NB4 (cell line): ENCODE data around the gene ARHGEF10L.

Experiments
- MYC ChIP-seq: IDR thresholded peaks from 2 replicates; pipeline ENCODE4 v1.6.1; 2011; ENCODE audit warnings: low read depth, low read length
- POLR2A ChIP-seq: IDR thresholded peaks from 2 replicates; pipeline ENCODE4 v1.6.1; 2011; ENCODE audit warnings: mild to moderate bottlenecking; ENCODE audit not compliant: insufficient read length; ENCODE audit errors: extremely low read depth
- TF ChIP-seq, protein P1 (sequence below): IDR thresholded peaks from one replicate; pipeline ENCODE4 v1.5.1; 2012; ENCODE audit warnings: low read depth, low read length
- TF ChIP-seq, protein P2 (sequence below): IDR thresholded peaks from 2 replicates; pipeline ENCODE4 v1.6.1; 2011; ENCODE audit warnings: low read depth, low read length

DNA sequence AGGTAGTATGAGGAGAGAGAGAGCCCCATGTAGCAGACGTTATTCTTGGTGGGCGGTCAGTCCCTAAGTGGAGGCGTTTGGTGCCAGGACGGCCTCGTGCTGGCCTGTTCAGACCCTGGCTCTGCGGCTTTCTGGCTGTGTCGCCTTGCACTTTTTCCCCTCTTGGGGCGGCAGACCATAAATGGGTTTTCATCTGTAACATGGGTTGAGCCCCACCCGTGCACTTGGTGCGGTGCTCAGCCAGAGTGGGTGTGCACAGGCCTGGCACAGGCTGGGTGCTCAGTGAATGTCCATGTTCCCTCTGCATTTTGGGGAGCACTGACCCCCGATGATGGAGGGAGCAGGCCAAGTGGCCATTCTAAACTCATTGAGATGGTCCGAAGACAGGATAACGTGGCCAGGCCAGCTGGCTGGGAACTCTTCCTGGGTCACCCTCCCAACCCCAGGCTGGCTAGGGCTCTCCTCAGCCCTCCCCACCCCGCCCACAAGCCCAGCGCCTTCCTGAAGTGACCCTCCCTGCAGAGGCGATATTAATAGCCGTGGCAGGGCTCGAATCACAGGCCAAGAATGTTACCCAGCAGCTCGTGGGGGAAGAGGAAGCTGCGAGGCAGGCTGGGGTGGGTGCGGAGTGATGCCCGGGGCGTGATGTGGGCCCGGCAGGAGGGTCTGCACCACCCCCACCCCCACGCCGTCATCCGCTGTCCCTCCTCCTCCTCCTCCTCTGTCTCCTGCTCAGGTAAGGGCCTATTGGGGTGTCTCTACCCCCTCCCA, 78.5 kb downstream of the ARHGEF10L start:
- TF ChIP-seq, protein P1, sequence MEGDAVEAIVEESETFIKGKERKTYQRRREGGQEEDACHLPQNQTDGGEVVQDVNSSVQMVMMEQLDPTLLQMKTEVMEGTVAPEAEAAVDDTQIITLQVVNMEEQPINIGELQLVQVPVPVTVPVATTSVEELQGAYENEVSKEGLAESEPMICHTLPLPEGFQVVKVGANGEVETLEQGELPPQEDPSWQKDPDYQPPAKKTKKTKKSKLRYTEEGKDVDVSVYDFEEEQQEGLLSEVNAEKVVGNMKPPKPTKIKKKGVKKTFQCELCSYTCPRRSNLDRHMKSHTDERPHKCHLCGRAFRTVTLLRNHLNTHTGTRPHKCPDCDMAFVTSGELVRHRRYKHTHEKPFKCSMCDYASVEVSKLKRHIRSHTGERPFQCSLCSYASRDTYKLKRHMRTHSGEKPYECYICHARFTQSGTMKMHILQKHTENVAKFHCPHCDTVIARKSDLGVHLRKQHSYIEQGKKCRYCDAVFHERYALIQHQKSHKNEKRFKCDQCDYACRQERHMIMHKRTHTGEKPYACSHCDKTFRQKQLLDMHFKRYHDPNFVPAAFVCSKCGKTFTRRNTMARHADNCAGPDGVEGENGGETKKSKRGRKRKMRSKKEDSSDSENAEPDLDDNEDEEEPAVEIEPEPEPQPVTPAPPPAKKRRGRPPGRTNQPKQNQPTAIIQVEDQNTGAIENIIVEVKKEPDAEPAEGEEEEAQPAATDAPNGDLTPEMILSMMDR: no peak
- TF ChIP-seq, protein P2, sequence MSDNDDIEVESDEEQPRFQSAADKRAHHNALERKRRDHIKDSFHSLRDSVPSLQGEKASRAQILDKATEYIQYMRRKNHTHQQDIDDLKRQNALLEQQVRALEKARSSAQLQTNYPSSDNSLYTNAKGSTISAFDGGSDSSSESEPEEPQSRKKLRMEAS: no peak
- TF ChIP-seq MYC: no peak
- TF ChIP-seq POLR2A: no peak
